Activated B cell treated with CpG ODN at 0.5 μM for 24 hours (primary cell): ENCODE data around the gene B3GNT9. TPM values are rescaled to one million over a fixed set of nuclear protein-coding genes. Genes with fewer than 3 reads are reported as not detected.

ENCODE experiments used
- ATAC-seq: fragments of 200-7000 bp; cut with Tn5 transposase; one replicate; pipeline ENCODE4 v1.10.0; 2021; ENCODE audit warnings: low read depth, mild to moderate bottlenecking, moderate library complexity
- CTCF ChIA-PET: fragments of 350-600 bp; sonication (Branson Sonifier 250); formaldehyde crosslinking; loops from one replicate; lab custom pipeline; 2021; ENCODE audit warnings: antibody characterized with exemption; lab: Charles Lee
- POLR2A ChIA-PET: fragments of 350-600 bp; sonication (Branson Sonifier 250); formaldehyde crosslinking; loops from one replicate; lab custom pipeline; 2021; ENCODE audit warnings: antibody characterized with exemption; lab: Charles Lee
- DNase-seq: peaks from one replicate; pipeline ENCODE4 v3.0.0; 2022
- H3K27ac Mint-ChIP-seq: one replicate; pipeline ENCODE4 v1.8.0; 2020; ENCODE audit warnings: mixed read lengths
- H3K27me3 Mint-ChIP-seq: one replicate; pipeline ENCODE4 v1.8.0; 2021; ENCODE audit warnings: mixed read lengths
- H3K36me3 Mint-ChIP-seq: one replicate; pipeline ENCODE4 v1.8.0; 2021; ENCODE audit warnings: low read depth, mixed read lengths
- H3K4me1 Mint-ChIP-seq: one replicate; pipeline ENCODE4 v1.8.0; 2021; ENCODE audit warnings: mixed read lengths
- H3K4me3 Mint-ChIP-seq: one replicate; pipeline ENCODE4 v1.8.0; 2020; ENCODE audit warnings: mild to moderate bottlenecking, mixed read lengths
- H3K9me3 Mint-ChIP-seq: one replicate; pipeline ENCODE4 v1.8.0; 2020; ENCODE audit warnings: mixed read lengths
- CTCF ChIP-seq: fragments of 200-600 bp; IDR thresholded peaks from one replicate; pipeline ENCODE4 v1.8.0; 2022; ENCODE audit warnings: antibody characterized with exemption, mild to moderate bottlenecking
- intact Hi-C: fragments of 100-400 bp; cut with micrococcal nuclease; formaldehyde crosslinking; loops from one replicate; pipeline ENCODE4 v1.15.1; 2024
- total RNA-seq: library from RNA; stranded (reverse); gene quantifications from 2 replicates; pipeline ENCODE4 v1.2.3, GENCODE V29; 2022

B3GNT9 gene
- total RNA-seq, 1 donor from 2014 or later: 0.93 TPM

DNA sequence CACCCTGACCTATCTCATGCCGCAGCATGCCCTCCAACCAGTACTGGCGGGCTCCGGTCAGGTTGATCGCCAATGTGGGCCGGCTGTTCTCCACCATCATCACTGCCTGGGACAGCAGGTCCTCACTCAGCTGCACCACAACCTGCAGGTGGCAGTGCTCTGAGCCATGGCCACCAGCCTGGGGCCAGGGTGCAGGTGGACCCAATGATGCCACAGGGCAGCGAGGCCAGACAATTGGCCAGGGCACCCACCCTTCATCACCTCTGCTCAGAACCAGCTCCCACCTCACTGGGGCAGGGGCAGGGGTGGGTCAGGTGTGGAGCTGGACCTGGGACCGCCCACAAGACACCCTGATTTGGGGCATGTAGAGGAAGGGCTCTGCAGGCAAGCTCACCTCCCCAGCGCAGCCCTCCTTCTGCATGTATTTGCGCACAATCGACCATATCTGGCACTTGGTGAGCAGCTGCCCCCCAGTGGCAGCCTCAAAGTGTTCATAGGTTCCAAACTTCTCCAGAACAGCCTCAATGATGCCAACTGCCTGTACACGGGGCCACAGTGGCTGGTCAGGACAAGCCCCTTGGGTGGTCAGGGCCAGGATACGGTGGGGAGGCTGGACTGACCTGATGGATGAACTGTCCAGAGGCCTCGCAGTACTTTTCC lies 28.8 kb upstream of the B3GNT9 start:
- ChIA-PET POLR2A (no interaction called here), CTCF (no interaction called here)
- TF ChIP-seq CTCF: no peak
- Mint-ChIP-seq H3K27ac (no peak overlapping the region), H3K9me3 (no peaks in the 10 kb centered on the region), H3K36me3 (no peaks in the 10 kb centered on the region), H3K4me3 (no peak overlapping the region), H3K27me3 (peaks cover 24% of the 10 kb centered on the region), H3K4me1 (peaks cover 6% of the 10 kb centered on the region)
- intact Hi-C loops: no loop called here
- no peak for DNase-seq
- ATAC-seq: no peak

- Mint-ChIP-seq H3K9me3 (no peaks in the 10 kb centered on the region), H3K27me3 (peaks cover 35% of the 10 kb centered on the region), H3K4me1 (peaks cover 18% of the 10 kb centered on the region), H3K4me3 (peak overlapping the region; percentile 72), H3K27ac (no peak overlapping the region), H3K36me3 (no peaks in the 10 kb centered on the region)
- no peak for TF ChIP-seq CTCF
- ATAC-seq (peak; percentile 51), DNase-seq (no peak)
- ChIA-PET POLR2A (interaction anchor here (0.7 to 0.9 kb wide), 2 partner anchors 8 to 209 kb away, joined by 3 to 7 read pairs; no protein-coding TSS in a partner anchor), CTCF (interaction anchor here (1.3 to 1.9 kb wide), 2 partner anchors 7 to 20 kb away, joined by 4 to 10 read pairs; no protein-coding TSS in a partner anchor)
- intact Hi-C loops: no loop called here
Observed at GRCh38 chr16:67177743-67178699, 27.2 kb upstream of the B3GNT9 start.

DNA sequence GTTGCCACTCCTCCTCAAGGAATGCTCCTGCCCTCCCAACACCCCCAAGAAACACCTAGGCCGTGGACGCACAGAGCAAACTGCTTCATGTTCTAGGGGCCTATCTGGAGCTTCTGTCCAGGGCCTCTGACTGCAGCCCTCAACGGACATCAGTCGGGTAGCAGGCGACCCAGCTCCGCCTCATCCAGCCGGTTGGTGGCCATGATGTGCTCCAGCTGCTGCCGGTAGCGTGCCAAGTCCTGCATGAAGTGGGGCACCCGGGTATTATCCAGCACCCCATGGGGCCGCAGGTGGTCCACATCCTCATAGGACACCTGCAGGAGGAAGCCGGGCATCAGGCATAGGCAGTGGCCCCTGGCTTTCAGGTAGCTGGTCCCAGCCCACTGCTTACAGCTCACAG lies 25.9 kb upstream of the B3GNT9 start:
- no peaks in the 10 kb centered on the region for H3K36me3 Mint-ChIP-seq
- no peak for DNase-seq
- ChIA-PET POLR2A (interaction anchor here (0.9 kb wide), 1 partner anchor 9 kb away, joined by 3 read pairs; no protein-coding TSS in a partner anchor), CTCF (interaction anchor here (1.9 kb wide), 1 partner anchor 9 kb away, joined by 10 read pairs; no protein-coding TSS in a partner anchor)
- peaks cover 18% of the 10 kb centered on the region for H3K4me1 Mint-ChIP-seq
- peaks cover 42% of the 10 kb centered on the region for H3K27me3 Mint-ChIP-seq
- intact Hi-C loops: no loop called here
- H3K9me3 Mint-ChIP-seq: no peaks in the 10 kb centered on the region
- no peak overlapping the region for H3K27ac Mint-ChIP-seq
- H3K4me3 Mint-ChIP-seq: no peak overlapping the region
- no peak for ATAC-seq
- no peak for TF ChIP-seq CTCF

DNA sequence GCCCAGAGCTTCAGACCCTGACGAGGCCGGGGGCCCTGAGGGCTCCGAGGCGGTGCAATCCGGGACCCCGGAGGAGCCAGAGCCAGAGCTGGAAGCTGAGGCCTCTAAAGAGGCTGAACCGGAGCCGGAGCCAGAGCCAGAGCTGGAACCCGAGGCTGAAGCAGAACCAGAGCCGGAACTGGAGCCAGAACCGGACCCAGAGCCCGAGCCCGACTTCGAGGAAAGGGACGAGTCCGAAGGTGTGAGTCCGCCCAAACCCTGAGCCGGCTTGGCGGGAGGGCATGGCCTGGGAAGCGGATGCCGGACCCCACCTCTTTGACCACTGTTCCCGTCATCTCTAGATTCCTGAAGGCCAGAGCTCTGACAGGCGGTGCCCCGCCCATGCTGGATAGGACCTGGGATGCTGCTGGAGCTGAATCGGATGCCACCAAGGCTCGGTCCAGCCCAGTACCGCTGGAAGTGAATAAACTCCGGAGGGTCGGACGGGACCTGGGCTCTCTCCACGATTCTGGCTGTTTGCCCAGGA lies 24.0 kb upstream of the B3GNT9 start:
- Mint-ChIP-seq H3K36me3 (no peaks in the 10 kb centered on the region), H3K4me1 (peaks cover 26% of the 10 kb centered on the region), H3K27ac (no peak overlapping the region), H3K4me3 (peak overlapping the region; percentile 71), H3K27me3 (peaks cover 57% of the 10 kb centered on the region), H3K9me3 (no peaks in the 10 kb centered on the region)
- ATAC-seq (no peak), DNase-seq (no peak)
- no peak for TF ChIP-seq CTCF
- intact Hi-C loops: loop anchor here (1.0 kb wide), 1 partner anchor 15 kb away; the partner anchor contains the start of genes FBXL8 and TRADD
- POLR2A ChIA-PET: interaction anchor here (1.7 kb wide), 1 partner anchor 12 kb away, joined by 4 read pairs; no protein-coding TSS in a partner anchor
- CTCF ChIA-PET: interaction anchor here (1.3 to 1.8 kb wide), 3 partner anchors 14 to 157 kb away, joined by 4 to 6 read pairs (median 4); no protein-coding TSS in a partner anchor
